ENCODE measurements around the gene ESRP2.

ESRP2 gene

DNA sequence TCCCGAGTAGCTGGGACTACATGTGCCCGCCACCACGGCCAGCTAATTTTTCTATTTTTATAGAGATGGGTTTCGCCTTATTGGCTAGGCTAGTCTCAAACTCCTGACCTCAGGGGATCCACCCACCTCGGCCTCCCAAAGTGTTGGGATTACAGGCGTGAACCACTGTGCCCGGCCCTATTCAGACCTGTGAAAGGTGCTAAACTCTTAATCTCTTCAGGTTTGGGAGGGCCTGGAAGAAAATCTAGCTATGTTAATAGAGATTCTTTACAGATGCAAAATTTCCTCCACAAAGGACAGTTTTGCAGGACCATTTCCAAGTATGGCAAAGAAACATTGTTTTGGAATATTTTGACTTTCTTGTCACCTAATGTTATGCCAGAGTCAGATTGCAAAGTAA, 6.2 kb upstream of the ESRP2 start:
- TF ChIP-seq, protein P1, sequence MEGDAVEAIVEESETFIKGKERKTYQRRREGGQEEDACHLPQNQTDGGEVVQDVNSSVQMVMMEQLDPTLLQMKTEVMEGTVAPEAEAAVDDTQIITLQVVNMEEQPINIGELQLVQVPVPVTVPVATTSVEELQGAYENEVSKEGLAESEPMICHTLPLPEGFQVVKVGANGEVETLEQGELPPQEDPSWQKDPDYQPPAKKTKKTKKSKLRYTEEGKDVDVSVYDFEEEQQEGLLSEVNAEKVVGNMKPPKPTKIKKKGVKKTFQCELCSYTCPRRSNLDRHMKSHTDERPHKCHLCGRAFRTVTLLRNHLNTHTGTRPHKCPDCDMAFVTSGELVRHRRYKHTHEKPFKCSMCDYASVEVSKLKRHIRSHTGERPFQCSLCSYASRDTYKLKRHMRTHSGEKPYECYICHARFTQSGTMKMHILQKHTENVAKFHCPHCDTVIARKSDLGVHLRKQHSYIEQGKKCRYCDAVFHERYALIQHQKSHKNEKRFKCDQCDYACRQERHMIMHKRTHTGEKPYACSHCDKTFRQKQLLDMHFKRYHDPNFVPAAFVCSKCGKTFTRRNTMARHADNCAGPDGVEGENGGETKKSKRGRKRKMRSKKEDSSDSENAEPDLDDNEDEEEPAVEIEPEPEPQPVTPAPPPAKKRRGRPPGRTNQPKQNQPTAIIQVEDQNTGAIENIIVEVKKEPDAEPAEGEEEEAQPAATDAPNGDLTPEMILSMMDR (IDR thresholded peaks at IDR 0.05; ENCODE audit: insufficient read depth, low read depth, low read length, missing control alignments), result no peak
- DNase-seq (ENCODE audit: low read depth), result no peak
- H3K4me3 ChIP-seq (ENCODE audit: low read depth, low read length), result no peak overlapping the region

DNA sequence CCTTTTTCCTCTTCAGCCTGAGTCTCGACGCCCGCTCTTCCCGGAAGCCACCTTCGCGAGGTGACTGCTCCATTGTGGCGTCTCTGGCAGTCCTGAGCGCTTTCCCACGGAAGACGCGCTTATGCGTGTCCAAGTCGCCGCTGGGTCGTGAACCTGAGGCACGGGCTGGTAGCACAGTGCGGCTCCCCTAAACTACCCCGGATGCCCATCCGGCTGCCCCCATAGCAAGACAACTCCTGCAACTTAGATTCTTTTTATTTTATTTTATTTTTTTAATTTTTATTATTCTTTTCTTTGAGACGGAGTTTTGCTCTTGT, 2.1 kb upstream of the ESRP2 start:
- H3K4me3 ChIP-seq (ENCODE audit: low read depth, low read length), result peak overlapping the region; percentile 57
- no peak for DNase-seq (ENCODE audit: low read depth)
- TF ChIP-seq, protein P1 (IDR thresholded peaks at IDR 0.05; ENCODE audit: insufficient read depth, low read depth, low read length, missing control alignments), result no peak

DNA sequence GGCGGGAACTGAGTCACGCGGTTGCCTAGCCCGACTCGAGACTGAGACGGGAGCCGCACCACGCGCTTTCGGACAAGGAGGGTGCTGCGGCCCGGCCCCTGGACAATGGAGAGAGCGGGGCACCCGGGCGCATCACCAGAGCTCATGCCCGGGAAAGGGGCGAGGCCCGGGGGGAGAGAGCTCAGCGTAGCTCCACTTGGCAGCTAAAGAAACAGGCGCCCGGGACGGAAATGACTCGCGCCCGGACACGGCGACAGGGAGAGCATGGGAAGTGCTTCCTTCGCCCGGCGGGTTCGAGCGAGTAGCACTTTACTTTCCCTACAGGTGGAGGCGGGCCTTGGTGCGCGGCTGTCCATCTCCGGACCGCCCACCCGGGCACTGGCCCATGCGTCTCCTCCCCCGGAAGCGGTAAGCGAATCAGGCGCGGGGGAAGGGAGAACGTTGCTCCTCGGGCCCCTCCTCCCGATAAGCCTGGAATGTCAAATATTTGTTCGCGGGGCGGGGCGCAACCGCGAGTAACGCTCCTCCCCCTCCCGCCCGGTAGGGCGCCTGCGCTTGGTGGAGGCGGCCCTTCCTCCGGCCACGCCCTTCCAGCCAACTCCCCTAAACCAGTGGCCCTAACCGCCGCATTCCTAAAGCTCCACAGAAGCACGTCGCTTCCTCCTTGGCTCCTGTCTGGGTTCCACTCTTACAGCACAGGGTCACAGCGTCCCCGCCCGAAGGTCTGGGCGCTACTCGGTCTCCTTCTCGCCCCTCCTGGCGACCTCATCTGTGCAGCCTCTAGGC, 1.5 kb upstream of the ESRP2 start:
- peak overlapping the region; percentile 57 for H3K4me3 ChIP-seq (ENCODE audit: low read depth, low read length)
- TF ChIP-seq, protein P1 (IDR thresholded peaks at IDR 0.05; ENCODE audit: insufficient read depth, low read depth, low read length, missing control alignments), result no peak
- peak; percentile 98 for DNase-seq (ENCODE audit: low read depth)

DNA sequence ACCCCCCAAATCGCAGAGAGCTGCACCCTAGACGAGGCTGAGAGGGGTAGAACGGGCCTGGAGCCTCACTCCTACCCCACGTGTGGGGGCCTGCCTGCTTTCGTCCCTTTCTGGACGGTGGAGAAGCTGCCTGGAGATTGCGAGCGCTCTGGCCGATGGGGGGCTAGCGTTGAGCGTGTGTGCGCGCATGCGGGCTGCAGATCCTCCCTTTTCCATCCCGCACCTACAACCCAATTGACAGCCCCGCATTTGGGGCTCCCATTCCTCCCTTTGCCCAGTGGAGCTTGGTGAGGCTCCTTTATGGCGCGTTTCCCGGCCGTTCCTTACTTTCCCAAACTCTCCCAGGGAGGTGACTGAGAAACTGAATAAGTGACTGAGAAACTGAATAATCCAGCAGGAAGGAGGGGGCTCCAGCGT, 907 bp upstream of the ESRP2 start:
- TF ChIP-seq, protein P1 (IDR thresholded peaks at IDR 0.05; ENCODE audit: insufficient read depth, low read depth, low read length, missing control alignments), result no peak
- H3K4me3 ChIP-seq (ENCODE audit: low read depth, low read length), result peak overlapping the region; percentile 57
- DNase-seq (ENCODE audit: low read depth), result no peak

DNA sequence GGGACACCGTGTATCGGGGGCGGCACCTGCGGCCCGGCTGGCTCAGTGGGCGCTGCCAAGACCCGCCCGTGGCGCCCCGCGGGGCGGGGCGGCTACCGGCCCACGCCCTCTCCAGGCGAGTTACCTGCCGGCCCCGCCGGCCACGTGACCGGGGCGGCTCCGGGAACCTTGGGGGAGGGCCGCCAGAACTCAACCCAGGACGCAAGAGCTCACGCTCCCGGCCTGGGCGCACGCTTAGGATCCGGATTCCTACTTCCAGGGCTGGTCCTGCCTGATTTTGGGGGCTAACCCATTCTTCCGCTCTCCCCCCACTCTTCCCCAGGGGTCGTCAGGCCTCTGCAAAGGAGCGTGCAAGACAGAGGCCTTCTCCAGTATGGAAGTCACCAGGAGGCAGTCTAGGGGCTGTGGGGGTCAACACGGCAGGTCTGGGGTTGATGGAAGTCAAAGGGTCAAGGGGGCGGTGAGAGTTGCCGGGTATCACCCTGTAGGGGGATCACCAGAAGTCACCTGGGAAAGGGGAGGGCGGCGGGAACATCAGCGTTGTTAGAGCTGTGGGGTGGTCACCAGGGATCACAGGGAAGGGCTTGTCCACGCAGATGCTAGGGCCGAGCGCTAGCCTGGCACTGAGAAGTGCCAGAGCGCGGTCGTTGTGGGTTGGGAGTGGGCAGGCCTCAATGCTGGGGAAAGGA, 354 bp upstream of the ESRP2 start:
- H3K4me3 ChIP-seq (ENCODE audit: low read depth, low read length), result peak overlapping the region; percentile 57
- no peak for DNase-seq (ENCODE audit: low read depth)
- TF ChIP-seq, protein P1 (IDR thresholded peaks at IDR 0.05; ENCODE audit: insufficient read depth, low read depth, low read length, missing control alignments), result no peak

DNA sequence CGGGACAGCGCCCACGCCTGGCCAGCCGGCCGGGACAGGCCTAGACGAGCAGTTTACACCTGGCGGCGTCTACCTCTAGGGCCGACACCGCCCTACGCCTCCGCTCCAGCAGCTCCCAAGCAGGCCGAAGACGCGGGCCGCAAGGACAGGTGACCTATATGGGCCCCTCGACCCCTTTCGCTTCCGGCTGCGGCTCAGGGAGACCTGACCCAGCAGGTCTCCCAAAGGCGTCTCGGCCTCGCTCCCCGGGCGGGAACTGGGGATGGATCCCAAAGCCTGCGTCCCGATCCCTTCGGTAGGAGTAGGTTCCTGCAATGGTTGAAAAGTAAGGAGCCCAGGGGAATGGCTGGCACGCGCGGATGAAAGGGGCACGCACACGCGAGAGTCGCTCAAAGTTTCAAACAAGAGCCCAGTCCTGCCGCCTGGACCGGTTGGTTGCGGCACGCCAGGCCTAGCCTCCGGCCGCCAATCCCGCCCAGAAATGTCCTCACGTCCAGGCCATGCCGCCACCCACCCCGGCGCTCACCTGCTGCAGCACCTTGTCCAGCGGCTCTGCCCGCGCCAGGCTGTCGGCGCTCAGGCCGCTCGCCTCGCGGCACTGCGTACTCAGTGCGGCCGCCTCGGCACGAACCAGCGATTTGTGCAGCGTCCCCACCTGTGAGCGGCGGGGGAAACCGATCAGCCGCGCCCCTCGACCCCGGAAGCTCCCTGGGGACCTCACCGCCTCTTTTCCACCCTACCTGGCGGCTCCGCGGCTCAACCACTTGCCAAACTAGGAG, 630 bp downstream of the ESRP2 start:
- no peak overlapping the region for H3K4me3 ChIP-seq (ENCODE audit: low read depth, low read length)
- TF ChIP-seq, protein P1 (IDR thresholded peaks at IDR 0.05; ENCODE audit: insufficient read depth, low read depth, low read length, missing control alignments), result no peak
- DNase-seq (ENCODE audit: low read depth), result no peak

All from GM12865 (cell line).